H4 (cell line): ENCODE data around the gene CHRNB1. TPM values are rescaled to one million over a fixed set of nuclear protein-coding genes. Genes with fewer than 3 reads are reported as not detected.

Source experiments
- DNase-seq: peaks from one replicate; pipeline ENCODE4 v3.0.0-alpha.2; 2015; ENCODE audit warnings: low spot score
- total RNA-seq: library from RNA; depleted of rRNA; stranded (reverse); fragments of >200 nt; shearing (Covaris generic); gene quantifications from 2 replicates; pipeline ENCODE4 v1.2.3, GENCODE V29; 2014; rRNA removed

CHRNB1 gene, protein sequence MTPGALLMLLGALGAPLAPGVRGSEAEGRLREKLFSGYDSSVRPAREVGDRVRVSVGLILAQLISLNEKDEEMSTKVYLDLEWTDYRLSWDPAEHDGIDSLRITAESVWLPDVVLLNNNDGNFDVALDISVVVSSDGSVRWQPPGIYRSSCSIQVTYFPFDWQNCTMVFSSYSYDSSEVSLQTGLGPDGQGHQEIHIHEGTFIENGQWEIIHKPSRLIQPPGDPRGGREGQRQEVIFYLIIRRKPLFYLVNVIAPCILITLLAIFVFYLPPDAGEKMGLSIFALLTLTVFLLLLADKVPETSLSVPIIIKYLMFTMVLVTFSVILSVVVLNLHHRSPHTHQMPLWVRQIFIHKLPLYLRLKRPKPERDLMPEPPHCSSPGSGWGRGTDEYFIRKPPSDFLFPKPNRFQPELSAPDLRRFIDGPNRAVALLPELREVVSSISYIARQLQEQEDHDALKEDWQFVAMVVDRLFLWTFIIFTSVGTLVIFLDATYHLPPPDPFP
- total RNA-seq: 4.4 and 6.3 TPM in 2 replicates

DNA sequence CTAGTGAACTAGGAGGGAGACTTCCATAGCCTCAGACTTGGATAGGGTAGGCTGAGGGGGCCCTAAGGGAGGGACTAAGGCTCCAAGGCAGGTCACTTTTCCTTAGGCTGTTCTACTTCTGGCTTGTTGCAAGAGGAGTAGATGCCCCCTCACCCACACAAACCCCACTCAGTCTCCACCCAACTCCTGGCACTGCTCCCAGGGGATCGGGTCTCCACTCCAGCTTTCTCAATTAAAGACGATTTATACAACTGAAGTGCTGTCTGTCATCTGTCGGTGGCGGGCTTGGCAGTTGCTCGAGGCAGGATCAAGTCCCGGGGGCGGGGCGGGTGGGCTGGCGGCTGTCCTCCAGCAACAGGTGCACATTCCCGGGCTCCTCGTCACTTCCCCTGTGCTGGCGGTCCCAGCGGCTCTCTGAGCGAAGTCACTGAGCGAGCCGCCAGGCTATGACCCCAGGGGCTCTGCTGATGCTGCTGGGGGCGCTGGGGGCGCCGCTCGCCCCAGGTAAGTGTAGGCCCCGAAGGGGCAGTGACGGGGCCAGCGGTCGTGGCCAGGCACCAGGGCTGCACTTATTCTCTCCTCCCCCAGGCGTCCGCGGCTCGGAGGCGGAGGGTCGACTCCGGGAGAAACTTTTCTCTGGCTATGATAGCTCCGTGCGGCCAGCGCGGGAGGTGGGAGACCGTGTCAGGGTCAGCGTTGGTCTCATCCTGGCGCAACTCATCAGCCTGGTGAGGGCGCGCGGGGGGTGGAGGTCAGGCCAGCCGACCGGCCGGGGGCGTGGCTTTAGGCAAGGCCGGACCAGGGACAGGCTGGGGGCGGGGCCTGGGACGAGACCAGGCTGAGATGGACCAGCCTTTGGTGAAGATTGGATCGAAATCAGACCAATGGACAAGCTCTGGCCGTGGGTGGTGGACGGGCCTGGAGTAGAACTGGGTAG lies at the start of gene CHRNB1:
Gene CHRNB1 (plus strand): TSS at position 380 of the 937 bp plus-strand sequence. CDS start 67 bp downstream, at position 447.
- DNase-seq: no peak

DNA sequence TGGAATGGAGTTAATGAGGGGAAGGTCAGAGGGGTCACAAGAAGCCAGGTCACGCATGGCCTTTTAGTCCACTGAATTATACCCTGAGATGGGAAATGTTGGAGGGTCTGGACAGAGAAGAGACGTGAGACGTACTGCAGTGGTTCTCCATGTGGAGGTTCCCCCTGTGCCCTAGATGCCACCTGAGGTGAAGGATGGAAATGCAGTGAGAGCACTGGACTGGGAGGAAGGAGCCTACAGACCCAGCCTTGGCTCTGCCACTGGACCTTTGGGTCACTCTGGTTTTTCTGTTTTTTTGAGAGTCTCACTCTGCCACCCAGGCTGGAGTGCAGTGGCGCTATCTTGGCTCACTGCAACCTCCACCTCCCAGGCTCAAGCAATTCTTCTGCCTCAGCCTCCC lies 48.7 kb upstream of the CHRNB1 start:
- DNase-seq: no peak

DNA sequence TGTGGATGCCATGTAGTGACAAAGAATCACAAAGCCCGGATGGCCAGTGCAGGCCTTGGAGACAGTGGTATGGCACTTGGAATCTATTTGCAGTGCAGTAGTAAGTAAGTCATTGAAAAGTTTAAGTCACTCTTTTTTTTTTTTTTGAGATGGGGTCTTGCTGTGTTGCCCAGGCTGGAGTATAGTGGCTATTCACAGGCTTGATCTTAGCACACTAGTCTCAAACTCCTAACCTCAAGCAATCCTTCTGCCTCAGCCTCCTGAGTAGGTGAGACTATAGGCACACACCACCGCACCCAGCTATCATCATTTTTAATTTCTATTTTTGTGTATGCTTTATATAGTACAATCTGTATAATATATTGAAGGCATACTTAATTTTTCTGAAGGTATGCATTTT lies 46.2 kb upstream of the CHRNB1 start:
- no peak for DNase-seq

DNA sequence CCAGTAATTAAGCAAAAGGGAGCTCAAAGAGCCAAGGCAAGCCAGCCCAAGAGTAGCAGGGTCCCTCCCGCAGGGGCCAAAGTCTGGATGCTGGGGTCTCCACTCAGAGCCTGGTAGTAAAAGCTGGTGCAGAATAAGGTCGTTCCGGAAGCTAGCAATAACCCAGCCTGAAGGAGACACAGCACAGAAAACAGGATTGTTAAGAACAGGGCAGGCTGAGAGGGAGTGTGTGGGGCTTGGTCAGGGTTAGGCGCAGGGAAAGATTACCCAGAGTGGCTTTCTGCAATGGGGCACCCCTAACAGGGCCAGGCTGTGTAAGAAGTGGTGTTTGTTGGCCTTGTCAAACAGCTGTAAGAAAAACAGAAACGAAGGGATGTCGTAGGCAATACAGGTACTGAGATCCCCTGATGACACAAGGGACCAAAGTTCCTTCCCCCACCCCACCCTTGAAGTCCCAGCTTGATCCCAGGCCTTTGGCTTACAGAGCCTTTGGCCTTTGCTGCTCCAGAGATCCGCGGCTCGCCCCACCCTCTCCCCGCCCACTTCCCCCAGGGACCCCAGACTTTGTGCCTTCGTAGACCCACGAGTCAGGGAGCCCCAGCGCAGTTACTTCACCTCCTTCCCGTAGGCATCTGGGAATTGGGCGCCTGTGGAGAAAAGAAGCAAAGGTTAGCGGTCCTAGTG lies 41.7 kb upstream of the CHRNB1 start:
- no peak for DNase-seq

DNA sequence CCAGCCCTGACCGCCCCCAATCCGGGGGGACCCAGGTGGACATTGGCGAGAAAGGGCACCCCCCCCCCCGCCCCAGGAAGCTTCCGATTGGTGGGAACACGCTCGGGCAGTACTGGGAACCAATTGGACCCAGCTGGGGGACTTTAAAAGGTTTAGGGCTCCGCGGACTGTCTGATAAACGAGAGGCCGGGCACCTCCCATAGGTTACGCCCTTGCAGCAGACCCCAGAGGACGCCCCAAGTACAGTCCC lies 41.2 kb upstream of the CHRNB1 start:
- DNase-seq: no peak

DNA sequence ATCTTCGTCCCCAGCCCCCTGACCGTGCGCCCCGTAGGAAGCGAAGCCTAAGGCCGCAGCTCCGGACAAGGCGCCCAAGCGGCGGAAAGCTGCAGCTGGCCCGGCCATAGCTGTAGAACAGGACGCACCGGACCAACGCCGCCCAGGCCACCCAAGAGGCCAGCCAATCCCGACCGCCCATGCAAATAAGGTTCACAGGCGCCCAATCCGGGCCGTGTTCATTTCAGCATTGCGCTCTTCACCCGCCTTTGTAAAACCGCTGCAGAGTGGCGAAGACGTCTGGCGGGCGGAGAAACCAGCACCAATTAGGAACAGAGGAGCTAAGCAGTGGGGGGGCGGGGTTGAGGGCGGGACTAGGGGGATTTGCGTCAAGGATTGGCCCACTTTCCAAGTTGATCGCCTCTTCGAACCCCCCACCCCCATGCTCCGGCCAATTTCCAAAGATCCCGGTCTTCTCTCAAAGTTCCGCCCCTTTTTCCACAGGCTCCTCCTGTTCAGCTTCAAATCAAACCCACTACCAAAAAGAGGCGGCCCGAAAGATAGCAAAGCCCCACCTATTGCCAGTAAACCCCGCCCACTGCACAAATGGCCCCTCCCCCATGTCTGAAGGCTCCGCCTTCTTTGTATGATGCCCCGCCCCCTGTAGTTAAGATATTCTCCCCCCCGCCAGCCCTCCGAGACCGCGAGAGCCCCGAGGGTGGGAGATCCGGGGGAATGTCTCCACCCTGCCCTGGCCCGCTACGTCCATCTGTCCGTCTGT lies 40.7 kb upstream of the CHRNB1 start, which contains the start of gene TMEM256:
Gene TMEM256 (minus strand): TSS at position 121 of the 760 bp plus-strand sequence. CDS start 13 bp downstream, at position 108.
- peak; percentile 96 for DNase-seq

DNA sequence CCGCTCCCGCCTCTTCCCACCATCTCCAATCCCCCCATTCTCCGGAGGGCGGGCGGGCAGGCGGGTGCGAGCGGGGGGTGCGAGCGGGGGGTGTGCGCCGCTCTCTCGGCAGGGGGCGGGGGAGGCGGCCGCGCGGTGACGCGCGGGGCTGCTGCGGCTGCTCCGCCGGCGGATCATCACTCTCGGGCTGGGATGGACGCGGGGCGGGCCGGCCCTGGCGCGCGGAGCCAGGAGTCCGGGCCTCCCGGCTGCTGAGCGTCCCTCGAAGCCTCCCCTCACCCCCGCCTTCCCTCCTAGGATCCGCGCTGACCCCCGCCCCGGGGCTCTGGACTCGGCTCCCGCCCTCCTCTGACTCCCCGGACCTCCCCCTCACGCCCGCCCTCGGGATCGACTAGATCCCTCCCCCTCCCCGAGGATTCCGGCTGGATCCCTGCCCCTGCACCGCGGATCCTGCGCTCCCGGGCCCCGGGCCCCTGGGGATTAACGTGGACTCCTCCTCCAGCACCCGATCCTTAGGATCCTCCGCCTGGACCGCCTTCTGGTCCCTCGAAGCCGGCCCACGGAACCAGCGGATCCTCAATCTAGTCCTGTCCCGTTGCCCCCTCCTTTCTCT lies 40.0 kb upstream of the CHRNB1 start:
- DNase-seq: no peak

DNA sequence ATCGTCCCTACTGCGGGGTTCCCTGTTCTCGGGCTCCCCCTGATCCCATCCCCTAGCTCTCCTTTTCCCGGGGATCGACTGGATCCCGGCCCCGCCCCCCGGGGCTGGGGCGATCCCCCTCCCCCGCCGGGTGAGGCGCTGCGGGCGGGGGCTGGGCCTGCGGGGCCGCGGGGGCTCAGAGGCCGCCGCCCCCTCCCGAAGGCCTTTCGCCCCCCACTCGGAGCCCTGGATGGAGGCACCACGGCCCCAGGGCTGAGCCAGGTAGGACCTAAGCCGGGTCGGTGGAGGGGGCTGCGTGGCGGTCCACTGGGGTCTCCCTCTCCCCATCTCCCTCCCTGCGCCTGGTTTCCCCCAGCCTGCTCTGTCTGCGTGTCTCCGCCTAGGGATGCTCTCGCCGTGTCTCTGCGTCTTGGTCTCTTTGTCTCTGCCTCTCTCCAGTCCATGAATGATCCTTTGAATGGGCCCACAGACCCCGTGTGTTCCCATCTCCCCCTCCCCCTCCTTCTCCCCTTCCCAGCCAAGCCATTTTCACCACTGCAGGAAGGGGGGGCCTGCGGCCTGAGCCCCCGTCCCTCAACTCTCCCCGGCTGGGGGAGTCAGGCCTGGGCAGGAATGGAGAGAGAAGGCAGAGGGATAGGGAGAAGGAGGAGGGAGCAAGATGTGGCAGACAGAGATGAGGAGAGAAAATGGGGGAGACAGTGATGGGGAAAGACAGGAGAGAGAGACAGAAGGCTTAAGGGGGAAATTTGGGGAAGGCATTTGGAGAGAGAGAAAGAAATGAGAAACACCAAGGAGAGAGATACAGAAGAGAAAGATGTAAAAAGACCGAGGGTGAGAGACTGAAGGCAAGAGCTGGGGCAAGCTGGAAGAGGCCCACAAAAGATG lies 39.3 kb upstream of the CHRNB1 start:
- DNase-seq: no peak

DNA sequence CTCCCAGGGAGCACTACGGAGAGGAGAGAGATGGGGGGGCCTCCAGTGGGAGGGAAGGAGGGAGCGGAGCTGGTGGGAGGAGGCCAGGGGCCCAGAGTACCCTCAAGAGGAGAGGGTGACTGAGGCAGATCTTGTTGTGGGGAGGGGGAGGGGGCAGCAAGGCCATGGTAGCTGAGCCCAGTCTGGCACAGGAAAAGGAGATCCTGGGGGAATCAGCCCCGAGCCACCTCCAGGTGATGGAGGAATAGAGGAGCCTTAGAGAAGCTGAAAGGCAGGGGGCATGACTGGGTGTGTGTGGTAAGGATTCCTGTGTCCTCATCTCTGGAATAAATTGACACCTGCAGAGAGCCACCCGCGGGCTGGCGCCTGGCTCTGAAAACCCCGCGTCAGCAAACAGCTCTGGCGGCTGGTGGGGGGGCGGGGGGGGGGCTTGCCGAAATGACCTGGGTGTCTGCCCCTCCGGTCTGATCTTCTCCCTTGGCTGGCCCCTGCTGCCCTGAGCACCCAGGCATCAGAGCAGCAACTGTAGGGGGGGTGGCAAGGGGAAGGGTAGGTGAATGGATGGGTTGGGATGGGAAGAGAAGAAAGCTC lies 38.5 kb upstream of the CHRNB1 start:
- DNase-seq: no peak

DNA sequence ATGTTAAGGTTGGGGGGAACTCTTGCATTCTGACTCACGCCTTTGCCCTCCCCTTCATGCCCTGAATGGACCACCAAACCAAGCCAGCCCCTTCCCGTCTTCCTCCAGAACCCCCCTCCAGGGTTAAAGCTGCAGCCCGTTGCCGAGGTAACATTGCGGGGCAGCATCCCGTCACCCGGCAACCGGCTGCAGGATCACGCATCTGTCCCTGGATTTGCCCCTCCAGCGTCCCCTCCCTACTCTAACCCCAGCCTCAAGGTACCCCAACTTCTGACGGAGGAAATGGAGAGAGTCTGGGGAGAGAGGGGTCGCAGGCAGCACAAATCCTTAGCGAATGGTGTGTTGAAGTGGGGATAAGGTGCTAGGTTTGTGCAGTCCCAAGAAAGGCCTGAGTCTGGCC lies 37.8 kb upstream of the CHRNB1 start:
- no peak for DNase-seq

DNA sequence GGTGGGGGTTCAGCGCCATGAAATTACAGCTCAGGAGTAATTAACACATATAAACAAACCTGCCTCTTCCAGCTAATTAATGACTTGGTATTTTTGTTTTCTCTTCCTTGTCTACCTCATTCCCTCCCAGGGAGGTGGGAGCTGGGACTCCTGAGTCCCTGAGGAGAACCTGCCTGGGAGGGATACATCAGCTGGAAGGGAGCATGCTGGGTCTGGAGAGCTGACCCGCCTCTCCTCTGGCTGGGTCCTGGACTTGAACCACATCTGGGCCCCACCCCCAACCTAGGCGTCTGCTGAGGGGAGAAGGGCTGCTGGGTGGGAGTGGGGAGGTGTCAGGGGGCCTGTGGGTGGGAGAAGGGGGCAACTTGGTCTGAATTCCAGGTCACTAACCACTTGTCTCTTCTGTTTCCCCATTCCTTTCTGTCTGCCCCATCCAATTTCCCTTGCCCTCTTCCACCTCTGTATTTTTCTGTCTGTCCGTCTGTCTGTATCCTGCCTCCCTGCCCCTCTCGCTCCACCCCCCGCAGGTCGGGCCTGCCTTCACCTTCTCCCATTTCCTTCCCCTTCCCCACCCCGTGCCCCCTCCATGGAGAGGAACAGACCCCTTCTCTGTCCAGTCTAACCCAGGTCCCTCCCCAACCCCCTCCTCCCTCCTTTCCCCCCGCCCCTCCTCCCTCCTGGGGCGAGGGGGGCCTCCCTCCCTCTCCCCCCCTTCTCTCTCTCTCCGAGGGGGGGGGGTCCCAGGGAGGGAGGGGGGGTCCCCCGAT lies 37.2 kb upstream of the CHRNB1 start, which contains the start of gene NLGN2:
Gene NLGN2 (plus strand): TSS at position 361 of the 767 bp plus-strand sequence. CDS start 411 bp downstream, outside the sequence.
- DNase-seq: no peak

DNA sequence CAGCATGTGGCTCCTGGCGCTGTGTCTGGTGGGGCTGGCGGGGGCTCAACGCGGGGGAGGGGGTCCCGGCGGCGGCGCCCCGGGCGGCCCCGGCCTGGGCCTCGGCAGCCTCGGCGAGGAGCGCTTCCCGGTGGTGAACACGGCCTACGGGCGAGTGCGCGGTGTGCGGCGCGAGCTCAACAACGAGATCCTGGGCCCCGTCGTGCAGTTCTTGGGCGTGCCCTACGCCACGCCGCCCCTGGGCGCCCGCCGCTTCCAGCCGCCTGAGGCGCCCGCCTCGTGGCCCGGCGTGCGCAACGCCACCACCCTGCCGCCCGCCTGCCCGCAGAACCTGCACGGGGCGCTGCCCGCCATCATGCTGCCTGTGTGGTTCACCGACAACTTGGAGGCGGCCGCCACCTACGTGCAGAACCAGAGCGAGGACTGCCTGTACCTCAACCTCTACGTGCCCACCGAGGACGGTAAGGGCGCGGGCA lies 36.6 kb upstream of the CHRNB1 start:
- DNase-seq: no peak

DNA sequence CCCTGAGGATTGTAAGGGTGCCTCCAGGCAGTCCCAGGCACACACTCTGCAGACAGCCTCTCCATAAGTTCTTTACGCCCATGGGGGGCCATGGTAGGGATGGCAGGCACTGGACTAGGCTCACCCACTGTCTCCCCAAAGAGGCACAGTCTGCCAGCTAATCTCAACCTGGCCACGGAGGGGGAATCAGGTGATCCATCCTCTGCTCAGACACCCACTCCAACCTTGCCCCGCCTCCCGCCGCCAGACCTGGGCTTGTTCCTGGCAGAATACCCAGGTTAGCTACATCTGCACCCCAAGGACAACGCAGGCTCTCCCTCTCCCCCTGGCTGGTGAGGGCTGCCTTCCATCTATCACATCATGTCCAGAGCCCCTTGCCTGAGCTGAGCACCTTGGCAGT lies 36.0 kb upstream of the CHRNB1 start:
- DNase-seq: no peak

DNA sequence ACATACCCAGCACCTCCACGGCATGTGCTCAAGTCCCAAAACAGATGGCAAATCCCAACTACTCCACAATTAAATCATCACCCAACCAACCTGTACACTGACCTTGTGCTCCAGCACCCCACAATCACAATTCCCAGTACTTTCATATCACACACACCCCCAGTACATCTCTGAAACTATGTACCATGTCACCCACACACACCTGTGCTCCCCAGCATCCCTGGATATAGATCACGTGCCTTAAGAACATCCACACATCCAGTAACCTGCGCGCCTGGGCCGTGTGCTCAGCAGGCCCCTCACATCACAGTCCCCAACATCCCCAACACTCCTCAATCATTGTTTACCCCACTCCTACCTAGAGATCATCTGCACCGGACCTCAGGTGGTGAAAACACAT lies 35.1 kb upstream of the CHRNB1 start:
- DNase-seq: no peak

DNA sequence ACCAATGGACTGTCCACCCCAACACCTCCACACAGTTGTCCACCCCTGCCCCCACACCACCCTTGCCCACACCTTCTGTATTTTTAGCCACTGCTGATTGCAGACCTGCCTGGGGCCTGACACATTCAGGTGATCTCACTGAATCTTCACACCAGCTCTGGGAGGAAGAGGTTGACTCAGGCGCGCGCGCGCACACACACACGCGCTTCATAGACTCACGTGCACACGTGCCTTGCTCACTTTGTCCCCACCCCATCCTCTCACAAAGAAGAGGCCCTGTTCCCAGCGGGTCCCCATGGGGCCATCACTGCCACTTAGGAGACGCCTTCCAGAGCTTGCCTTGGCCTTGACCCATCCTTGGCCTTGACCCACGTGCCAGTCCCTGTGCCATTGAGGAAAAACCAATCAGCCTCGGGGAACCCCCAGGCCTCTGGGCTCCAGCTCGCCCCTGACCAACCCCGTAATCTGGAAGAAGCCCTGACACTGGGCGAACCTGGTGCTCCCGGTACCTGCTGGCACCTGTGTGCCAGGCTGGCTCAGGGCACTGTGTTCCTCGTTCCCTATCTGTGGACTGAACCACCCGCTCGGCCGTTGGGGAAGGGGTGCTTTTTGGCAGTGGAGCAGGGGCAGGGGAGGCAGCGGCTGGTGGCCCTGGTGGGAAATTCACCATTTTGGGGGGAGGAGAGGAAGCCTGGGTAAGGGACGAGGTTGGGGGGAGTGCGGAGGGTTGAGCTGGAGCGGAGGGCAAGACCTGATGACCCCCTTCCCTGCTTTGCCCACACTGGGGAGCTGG lies 34.0 kb upstream of the CHRNB1 start:
- DNase-seq: no peak

DNA sequence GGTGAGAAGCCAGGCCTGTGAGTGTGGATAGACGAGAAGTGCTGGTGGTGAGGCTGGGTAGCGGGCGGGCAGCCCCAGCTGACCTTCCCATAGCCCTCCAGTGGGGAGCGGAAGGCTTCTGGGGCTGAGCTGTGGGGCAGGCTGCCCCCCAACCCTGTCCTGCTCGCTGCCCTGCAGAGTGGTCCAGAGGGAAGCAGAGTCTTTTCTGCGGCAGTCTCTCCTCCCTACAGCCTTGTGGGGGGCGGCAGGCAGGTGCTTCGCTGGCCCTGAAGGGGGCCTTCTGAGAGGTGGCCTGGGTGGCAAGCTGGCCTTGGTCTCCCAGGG lies 33.5 kb upstream of the CHRNB1 start:
- no peak for DNase-seq

DNA sequence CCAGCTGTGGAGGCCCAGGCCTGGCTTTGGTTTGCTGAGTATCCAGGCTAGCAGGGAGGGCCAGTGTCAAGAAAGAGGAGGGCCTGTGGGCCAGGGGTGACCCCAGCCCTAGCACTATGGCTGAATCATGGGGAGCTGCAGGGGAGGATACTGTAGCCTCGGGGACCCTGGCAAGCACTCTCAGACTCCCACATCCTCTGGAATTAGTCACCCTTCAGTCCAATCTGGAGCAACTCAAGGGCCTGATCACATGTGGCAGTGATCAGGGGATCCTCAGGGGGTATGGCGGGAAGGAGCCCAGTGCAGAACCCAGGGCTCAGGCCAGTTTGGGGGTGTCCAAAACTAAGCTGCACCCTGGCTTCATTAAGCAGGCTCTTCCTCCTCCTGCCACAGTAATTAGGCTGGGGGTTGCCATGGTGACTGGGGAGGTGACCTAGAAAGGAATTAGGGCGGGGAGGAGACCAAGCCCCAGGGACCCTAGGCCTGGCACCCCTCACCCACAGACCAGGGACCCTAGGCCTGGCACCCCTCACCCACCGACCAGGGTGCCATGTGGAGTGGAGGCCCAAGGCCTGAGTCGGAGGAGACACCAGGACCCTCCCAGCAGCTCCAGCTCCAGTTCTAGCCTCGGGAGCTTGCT lies 31.4 kb upstream of the CHRNB1 start:
- DNase-seq: no peak
